ENCODE results near the gene COPS7A. TPM values are rescaled to one million over a fixed set of nuclear protein-coding genes. Genes with fewer than 3 reads are reported as not detected.
"Not testable (repeated sequence)": the region's sequence is repeated elsewhere in the genome, so short reads cannot be mapped to it uniquely, and the experiment has no call there.

The COPS7A gene
- total and polyA plus RNA-seq, 10 donors, result 29.6 to 61.9 (median 46.4) TPM

DNA sequence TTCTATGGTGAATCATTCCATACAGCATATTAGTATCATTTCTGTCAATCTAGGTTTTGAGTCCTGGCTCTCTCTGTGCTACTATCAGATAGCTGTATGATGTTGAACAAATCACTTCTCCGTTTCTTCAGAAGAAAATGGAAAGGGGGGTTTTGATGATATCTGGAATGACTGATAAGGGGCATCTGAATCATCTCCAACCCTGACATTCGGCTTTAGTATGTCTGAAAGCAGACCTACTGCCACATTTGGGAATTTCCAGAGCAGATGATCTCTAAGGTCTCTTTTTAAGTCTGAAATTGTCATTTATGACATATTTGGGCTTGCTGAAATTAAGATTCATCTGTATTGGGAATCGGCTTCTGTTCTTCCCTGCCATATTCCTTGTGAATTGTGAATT is 19.0 kb downstream of the COPS7A start:
- no peak for DNase-seq
- 71 to 80% (median 75%) methylated on average over 3 of the region's 3 CpGs for WGBS, 5 donors
- Histone ChIP-seq H3K36me3 (peaks cover 0 to 19% (median 12%) of the 10 kb centered on the region in 6 donors), H3K4me3 (no peak overlapping the region), H3K27ac (no peak overlapping the region), H3K9me3 (peaks cover 0 to 6% (median 0%) of the 10 kb centered on the region in 8 donors), H3K4me1 (peaks cover 0 to 24% (median 15%) of the 10 kb centered on the region in 6 donors), H3K27me3 (replicated peaks in 1 of 7) (no peaks in the 10 kb centered on the region)
- TF ChIP-seq POLR2A (IDR thresholded peaks at IDR 0.05) (no peak), POLR2AphosphoS5 (IDR thresholded peaks at IDR 0.05) (no peak)
- TF ChIP-seq, protein P1, sequence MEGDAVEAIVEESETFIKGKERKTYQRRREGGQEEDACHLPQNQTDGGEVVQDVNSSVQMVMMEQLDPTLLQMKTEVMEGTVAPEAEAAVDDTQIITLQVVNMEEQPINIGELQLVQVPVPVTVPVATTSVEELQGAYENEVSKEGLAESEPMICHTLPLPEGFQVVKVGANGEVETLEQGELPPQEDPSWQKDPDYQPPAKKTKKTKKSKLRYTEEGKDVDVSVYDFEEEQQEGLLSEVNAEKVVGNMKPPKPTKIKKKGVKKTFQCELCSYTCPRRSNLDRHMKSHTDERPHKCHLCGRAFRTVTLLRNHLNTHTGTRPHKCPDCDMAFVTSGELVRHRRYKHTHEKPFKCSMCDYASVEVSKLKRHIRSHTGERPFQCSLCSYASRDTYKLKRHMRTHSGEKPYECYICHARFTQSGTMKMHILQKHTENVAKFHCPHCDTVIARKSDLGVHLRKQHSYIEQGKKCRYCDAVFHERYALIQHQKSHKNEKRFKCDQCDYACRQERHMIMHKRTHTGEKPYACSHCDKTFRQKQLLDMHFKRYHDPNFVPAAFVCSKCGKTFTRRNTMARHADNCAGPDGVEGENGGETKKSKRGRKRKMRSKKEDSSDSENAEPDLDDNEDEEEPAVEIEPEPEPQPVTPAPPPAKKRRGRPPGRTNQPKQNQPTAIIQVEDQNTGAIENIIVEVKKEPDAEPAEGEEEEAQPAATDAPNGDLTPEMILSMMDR (IDR thresholded peaks at IDR 0.05 in 8 of 11, conservative IDR thresholded peaks at IDR 0.05 in 3 of 11), result no peak
- intact Hi-C loops (cut with DNase I; ENCODE audit: low total_unique reads), result no loop called here

DNA sequence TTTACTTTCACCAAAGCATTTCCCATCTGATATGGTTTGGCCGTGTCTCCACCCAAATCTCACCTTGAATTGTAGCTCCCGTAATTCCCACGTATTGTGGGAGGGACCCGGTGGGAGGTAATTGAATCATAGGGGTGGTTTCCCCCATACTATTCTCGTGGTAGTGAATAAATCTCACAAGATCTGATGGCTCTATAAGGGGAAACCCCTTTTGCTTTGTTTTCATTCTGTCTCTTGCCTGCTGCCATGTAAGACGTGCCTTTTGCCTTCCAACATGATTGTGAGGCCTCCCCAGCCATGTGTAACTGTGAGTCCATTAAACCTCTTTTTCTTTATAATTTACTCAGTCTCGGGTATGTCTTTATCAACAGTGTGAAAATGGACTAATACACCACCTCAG is 19.5 kb downstream of the COPS7A start:
- Histone ChIP-seq H3K36me3 (peaks cover 0 to 24% (median 16%) of the 10 kb centered on the region in 6 donors), H3K4me1 (peaks cover 0 to 24% (median 15%) of the 10 kb centered on the region in 6 donors)
- WGBS, 5 donors, result 67 to 83% (median 70%) methylated on average over 7 of the region's 7 CpGs
- DNase-seq; H3K4me3 ChIP-seq; H3K9me3 ChIP-seq; H3K27ac ChIP-seq; H3K27me3 ChIP-seq (replicated peaks in 1 of 7); intact Hi-C loops (cut with DNase I; ENCODE audit: low total_unique reads): not testable (repeated sequence)

DNA sequence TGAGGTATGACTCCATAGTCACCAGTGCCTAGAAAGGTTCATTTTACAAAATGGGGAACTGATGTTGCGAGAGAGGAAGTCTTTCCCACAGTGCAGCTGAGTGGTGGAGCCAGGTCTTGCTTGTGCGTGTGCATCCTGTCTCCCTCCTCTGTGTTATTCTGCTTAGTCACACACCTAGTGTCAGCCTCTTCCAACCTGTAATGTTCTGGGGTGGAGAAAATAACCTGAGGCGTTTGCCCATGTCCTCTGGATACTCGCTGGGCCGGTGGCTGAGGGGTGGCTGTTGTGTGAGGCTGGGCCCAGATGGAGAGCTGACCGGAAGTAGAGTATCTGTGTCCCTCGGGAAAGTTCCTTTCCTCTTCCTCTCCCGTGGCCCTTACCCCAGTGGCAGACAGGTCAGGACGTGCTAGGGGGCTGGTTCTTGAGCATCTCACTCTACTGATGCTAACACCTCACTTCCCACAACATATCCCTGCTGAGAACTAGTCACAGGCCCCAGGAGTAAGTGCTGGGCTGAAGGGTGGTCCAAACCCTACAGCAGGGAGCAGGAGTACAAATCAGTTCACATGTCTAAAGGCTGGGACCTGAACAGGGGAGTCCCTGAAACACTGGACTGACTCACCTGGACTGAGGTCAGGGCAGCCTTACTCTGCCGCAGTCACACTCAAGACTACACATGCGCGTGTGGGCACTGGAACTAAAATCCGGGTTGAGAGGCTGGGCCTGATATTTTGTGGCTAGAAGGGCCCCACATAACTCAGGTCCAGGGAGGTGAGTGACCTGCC is 22.1 kb downstream of the COPS7A start:
- Histone ChIP-seq H3K36me3 (peaks cover 0 to 50% (median 42%) of the 10 kb centered on the region in 6 donors), H3K4me3 (peak overlapping the region in 1 of 8 donors; percentile 56), H3K9me3 (peaks cover 0 to 6% (median 0%) of the 10 kb centered on the region in 8 donors), H3K27ac (peak overlapping the region; percentile 20 to 92 (median 84)), H3K27me3 (replicated peaks in 1 of 7) (no peaks in the 10 kb centered on the region), H3K4me1 (peaks cover 0 to 30% (median 17%) of the 10 kb centered on the region in 6 donors)
- DNase-seq, result peak; percentile 79
- TF ChIP-seq POLR2AphosphoS5 (IDR thresholded peaks at IDR 0.05), result peak in 2 of 3 donors; percentile 54 to 81
- TF ChIP-seq, protein P1 (IDR thresholded peaks at IDR 0.05 in 8 of 11, conservative IDR thresholded peaks at IDR 0.05 in 3 of 11), result peak in 1 of 11 experiments; percentile 20
- no peak for TF ChIP-seq POLR2A (IDR thresholded peaks at IDR 0.05)
- intact Hi-C loops (cut with DNase I; ENCODE audit: low total_unique reads), result no loop called here
- WGBS, 5 donors, result 40 to 47% (median 46%) methylated on average over 13 of the region's 13 CpGs

DNA sequence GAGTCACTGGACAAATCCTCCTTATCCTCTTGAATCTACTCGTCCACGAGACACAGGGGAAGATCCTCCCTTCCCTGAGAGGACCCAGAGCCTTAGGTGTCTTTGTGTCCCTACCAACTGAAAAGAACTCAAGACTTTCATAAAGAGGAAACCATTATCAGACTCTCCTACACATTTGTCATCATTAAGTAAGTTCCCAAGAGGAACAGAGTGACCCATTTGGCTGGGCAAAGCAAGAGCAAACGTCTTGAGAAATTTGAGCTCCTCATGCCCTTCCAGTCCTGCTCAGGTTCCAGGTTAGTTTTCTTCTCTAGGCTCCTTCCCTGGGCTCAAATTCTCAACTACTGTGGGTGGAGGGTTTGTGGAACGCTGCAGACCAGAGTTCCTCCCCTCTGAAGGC is 23.4 kb downstream of the COPS7A start:
- DNase-seq, result no peak
- intact Hi-C loops (cut with DNase I; ENCODE audit: low total_unique reads), result no loop called here
- WGBS, 5 donors, result 67 to 83% (median 76%) methylated on average over 4 of the region's 4 CpGs
- H3K27me3 ChIP-seq (replicated peaks in 1 of 7), result no peaks in the 10 kb centered on the region
- H3K4me1 ChIP-seq, result peaks cover 8 to 43% (median 29%) of the 10 kb centered on the region in 6 donors
- no peak for TF ChIP-seq POLR2AphosphoS5 (IDR thresholded peaks at IDR 0.05)
- TF ChIP-seq, protein P1 (IDR thresholded peaks at IDR 0.05 in 8 of 11, conservative IDR thresholded peaks at IDR 0.05 in 3 of 11), result no peak
- TF ChIP-seq POLR2A (IDR thresholded peaks at IDR 0.05), result no peak
- no peak overlapping the region for H3K4me3 ChIP-seq
- H3K36me3 ChIP-seq, result peaks cover 0 to 62% (median 48%) of the 10 kb centered on the region in 6 donors
- peaks cover 0 to 6% (median 0%) of the 10 kb centered on the region in 8 donors for H3K9me3 ChIP-seq
- H3K27ac ChIP-seq, result peak overlapping the region in 3 of 8 donors; percentile 8 to 90 (median 89)

All from spleen (tissue), 11 donors.